ENCODE data around the gene RASAL2. TPM values are rescaled to one million over a fixed set of nuclear protein-coding genes. Genes with fewer than 3 reads are reported as not detected.
"Not testable (repeated sequence)": the region's sequence is repeated elsewhere in the genome, so short reads cannot be mapped to it uniquely, and the experiment has no call there.

RASAL2 gene
- polyA plus RNA-seq, 6 donors from 2014 or later, result 0.11 to 2.1 (median 0.55) TPM

DNA sequence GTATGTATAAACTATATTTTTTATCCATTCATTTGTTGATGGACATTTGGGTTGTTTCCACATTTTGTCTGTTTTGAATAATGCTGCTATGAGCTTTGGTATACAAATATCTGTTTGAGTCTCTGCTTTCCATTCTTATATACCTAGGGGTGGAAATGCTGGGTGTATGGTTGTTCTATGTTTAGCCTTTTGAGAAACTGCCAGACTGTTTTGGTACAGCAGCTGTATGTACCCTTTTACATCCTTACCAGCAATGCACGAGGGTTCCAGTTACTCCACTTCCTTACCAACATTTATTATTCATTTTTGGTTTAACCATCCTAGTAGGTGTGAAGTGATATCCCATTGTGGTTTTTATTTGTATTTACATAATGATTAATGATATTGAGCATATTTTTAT, 13.9 kb downstream of the RASAL2 start:
- Mint-ChIP-seq H3K27ac (no peak overlapping the region), H3K36me3 (no peaks in the 10 kb centered on the region), H3K27me3 (no peaks in the 10 kb centered on the region), H3K4me1 (no peaks in the 10 kb centered on the region), H3K4me3 (no peak overlapping the region), H3K9me3 (no peaks in the 10 kb centered on the region)
- ATAC-seq (ENCODE audit: low read depth in 2 of 2) (no peak), DNase-seq (no peak)

DNA sequence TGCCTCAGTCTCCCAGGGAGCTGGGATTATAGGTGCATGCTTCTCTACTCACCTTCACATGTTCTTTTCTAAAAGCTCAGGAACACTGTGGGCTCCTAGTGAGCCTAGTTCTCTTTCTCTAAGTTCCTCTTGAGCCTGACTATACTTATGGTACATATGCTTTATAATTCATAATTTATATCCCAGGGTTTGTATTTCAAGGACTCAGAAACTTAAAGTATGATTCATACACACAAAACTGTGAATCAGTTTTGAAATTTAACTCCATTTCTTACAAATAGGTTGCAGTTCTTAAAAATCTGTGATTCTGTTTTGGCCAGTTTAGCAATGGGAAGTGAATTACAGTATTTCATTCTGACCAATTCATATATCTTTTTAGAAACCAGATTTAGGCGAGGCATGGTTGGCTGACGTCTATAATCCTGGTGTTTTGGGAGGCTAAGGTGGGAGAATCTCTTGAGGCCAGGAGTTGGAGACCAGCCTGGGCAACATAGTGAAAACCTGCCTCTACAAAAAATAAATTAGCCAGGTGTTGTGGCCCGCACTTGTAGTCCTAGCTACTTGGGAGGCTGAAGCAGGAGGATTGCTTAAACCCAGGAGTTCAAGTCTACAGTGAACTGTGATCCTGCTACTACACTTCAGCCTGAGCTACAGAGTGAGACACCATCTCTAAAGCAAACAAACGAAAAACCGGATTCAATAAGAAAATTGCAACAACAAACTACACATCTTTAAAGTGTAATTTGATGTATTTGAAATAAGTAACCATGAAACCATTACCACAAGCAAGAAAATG, 15.6 kb downstream of the RASAL2 start:
- H3K36me3 Mint-ChIP-seq, result no peaks in the 10 kb centered on the region
- H3K4me1 Mint-ChIP-seq, result no peaks in the 10 kb centered on the region
- DNase-seq, result no peak
- ATAC-seq (ENCODE audit: low read depth in 2 of 2), result no peak
- no peak overlapping the region for H3K27ac Mint-ChIP-seq
- no peak overlapping the region for H3K4me3 Mint-ChIP-seq
- H3K9me3 Mint-ChIP-seq, result no peaks in the 10 kb centered on the region
- H3K27me3 Mint-ChIP-seq, result no peaks in the 10 kb centered on the region

GRCh38 chr1:178115260-178115659, 21.4 kb downstream of the RASAL2 start:
- Mint-ChIP-seq H3K9me3 (no peaks in the 10 kb centered on the region), H3K27ac (no peak overlapping the region), H3K27me3 (peaks cover 8 to 18% (median 8%) of the 10 kb centered on the region in 3 donors), H3K4me3 (no peak overlapping the region), H3K36me3 (no peaks in the 10 kb centered on the region), H3K4me1 (no peaks in the 10 kb centered on the region)
- DNase-seq, result no peak
- ATAC-seq (ENCODE audit: low read depth in 2 of 2), result no peak

- no peaks in the 10 kb centered on the region for H3K9me3 Mint-ChIP-seq
- H3K4me1 Mint-ChIP-seq, result no peaks in the 10 kb centered on the region
- ATAC-seq (ENCODE audit: low read depth in 2 of 2) (no peak), DNase-seq (no peak)
- H3K27me3 Mint-ChIP-seq, result peaks cover 8 to 25% (median 14%) of the 10 kb centered on the region in 3 donors
- H3K36me3 Mint-ChIP-seq, result no peaks in the 10 kb centered on the region
- no peak overlapping the region for H3K27ac Mint-ChIP-seq
- no peak overlapping the region for H3K4me3 Mint-ChIP-seq
Measured at GRCh38 chr1:178118524-178118923, 24.6 kb downstream of the RASAL2 start.

GRCh38 chr1:178119628-178120027, 25.7 kb downstream of the RASAL2 start:
- no peaks in the 10 kb centered on the region for H3K9me3 Mint-ChIP-seq
- H3K27me3 Mint-ChIP-seq, result peaks cover 8 to 25% (median 14%) of the 10 kb centered on the region in 3 donors
- no peak overlapping the region for H3K27ac Mint-ChIP-seq
- H3K36me3 Mint-ChIP-seq, result no peaks in the 10 kb centered on the region
- H3K4me1 Mint-ChIP-seq, result no peaks in the 10 kb centered on the region
- ATAC-seq (ENCODE audit: low read depth in 2 of 2), result no peak
- H3K4me3 Mint-ChIP-seq, result no peak overlapping the region
- no peak for DNase-seq

DNA sequence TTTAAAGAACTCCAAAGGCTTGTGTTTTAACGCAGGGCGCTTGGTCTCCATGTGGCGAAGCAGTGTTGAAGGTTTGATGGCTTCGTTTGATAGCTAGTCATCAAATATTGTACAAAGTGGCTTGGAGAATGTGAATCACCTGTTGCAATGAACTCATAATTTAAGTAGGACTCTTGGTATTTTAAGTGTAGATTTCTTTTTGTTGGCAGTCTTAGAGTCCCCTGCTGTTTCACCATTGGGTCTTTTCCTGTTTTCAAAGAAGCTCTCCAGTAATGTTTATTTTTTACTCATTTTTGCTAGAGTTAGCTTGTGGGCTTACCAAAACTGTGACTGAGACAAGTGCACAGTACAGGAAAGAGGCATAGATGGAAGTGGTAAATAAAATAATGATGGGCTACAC, 26.2 kb downstream of the RASAL2 start:
- DNase-seq, result no peak
- ATAC-seq (ENCODE audit: low read depth in 2 of 2), result no peak
- Mint-ChIP-seq H3K9me3 (no peaks in the 10 kb centered on the region), H3K27ac (no peak overlapping the region), H3K27me3 (peaks cover 8 to 23% (median 13%) of the 10 kb centered on the region in 3 donors), H3K4me3 (no peak overlapping the region), H3K36me3 (no peaks in the 10 kb centered on the region), H3K4me1 (no peaks in the 10 kb centered on the region)

- DNase-seq; ATAC-seq (ENCODE audit: low read depth in 2 of 2); H3K4me3 Mint-ChIP-seq; H3K27ac Mint-ChIP-seq; H3K4me1 Mint-ChIP-seq; H3K9me3 Mint-ChIP-seq; H3K36me3 Mint-ChIP-seq: not testable (repeated sequence)
- peaks cover 8 to 18% (median 8%) of the 10 kb centered on the region in 3 donors for H3K27me3 Mint-ChIP-seq
Measured at GRCh38 chr1:178120520-178121052, 26.7 kb downstream of the RASAL2 start.

GRCh38 chr1:178121883-178122282, 28.0 kb downstream of the RASAL2 start:
- Mint-ChIP-seq H3K4me1 (no peaks in the 10 kb centered on the region), H3K27me3 (peaks cover 6 to 16% (median 8%) of the 10 kb centered on the region in 3 donors), H3K36me3 (no peaks in the 10 kb centered on the region), H3K4me3 (no peak overlapping the region), H3K9me3 (no peaks in the 10 kb centered on the region), H3K27ac (no peak overlapping the region)
- DNase-seq (no peak), ATAC-seq (ENCODE audit: low read depth in 2 of 2) (no peak)

DNA sequence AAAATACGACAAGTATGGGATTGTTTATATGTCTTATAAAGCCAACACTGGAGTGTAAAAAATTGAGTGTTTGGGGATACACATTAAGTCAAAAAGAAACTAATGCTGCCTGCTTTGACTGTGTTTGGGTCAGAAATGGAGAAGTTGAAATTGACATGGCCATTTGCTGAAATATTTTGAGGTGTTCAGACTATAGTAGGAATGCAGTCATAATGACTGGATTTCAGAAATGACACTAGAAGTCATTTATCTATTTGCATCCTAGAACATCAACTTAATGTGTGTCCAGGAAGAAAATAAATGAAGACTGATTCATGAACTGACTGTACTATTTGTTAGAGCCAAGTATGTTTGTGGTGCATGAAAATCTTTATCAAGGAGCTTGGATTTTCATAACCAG, 28.4 kb downstream of the RASAL2 start:
- peaks cover 6 to 16% (median 8%) of the 10 kb centered on the region in 3 donors for H3K27me3 Mint-ChIP-seq
- H3K4me1 Mint-ChIP-seq, result no peaks in the 10 kb centered on the region
- no peak overlapping the region for H3K27ac Mint-ChIP-seq
- no peak overlapping the region for H3K4me3 Mint-ChIP-seq
- no peak for DNase-seq
- no peak for ATAC-seq (ENCODE audit: low read depth in 2 of 2)
- no peaks in the 10 kb centered on the region for H3K36me3 Mint-ChIP-seq
- H3K9me3 Mint-ChIP-seq, result no peaks in the 10 kb centered on the region

DNA sequence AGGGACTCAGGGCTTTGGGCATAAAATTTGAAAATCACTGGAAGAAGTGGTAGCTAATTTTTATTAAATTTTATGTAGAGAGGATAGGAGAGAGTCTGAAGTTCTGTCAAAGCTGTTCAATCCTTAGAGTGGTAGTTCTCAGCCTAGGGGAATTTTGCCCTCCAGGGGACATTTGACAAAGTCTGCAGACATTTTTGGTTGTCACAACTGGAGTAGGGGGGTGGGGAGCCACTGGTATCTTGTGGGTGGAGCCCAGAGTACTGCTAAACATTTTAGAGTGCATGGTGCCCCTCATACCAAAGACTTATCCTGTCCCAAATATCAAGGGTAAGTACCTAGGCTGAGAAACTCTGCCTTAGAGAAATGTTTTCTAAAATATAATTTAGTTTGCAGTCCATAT, 30.2 kb downstream of the RASAL2 start:
- no peaks in the 10 kb centered on the region for H3K36me3 Mint-ChIP-seq
- no peak overlapping the region for H3K4me3 Mint-ChIP-seq
- no peak for ATAC-seq (ENCODE audit: low read depth in 2 of 2)
- H3K27me3 Mint-ChIP-seq, result peaks cover 6 to 14% (median 8%) of the 10 kb centered on the region in 3 donors
- no peak for DNase-seq
- H3K4me1 Mint-ChIP-seq, result no peaks in the 10 kb centered on the region
- H3K27ac Mint-ChIP-seq, result no peak overlapping the region
- H3K9me3 Mint-ChIP-seq, result no peaks in the 10 kb centered on the region

GRCh38 chr1:178126261-178126660, 32.4 kb downstream of the RASAL2 start:
- Mint-ChIP-seq H3K9me3 (no peaks in the 10 kb centered on the region), H3K27ac (no peak overlapping the region), H3K4me1 (no peaks in the 10 kb centered on the region), H3K36me3 (no peaks in the 10 kb centered on the region), H3K27me3 (peaks cover 0 to 6% (median 4%) of the 10 kb centered on the region in 3 donors), H3K4me3 (no peak overlapping the region)
- ATAC-seq (ENCODE audit: low read depth in 2 of 2) (no peak), DNase-seq (no peak)

DNA sequence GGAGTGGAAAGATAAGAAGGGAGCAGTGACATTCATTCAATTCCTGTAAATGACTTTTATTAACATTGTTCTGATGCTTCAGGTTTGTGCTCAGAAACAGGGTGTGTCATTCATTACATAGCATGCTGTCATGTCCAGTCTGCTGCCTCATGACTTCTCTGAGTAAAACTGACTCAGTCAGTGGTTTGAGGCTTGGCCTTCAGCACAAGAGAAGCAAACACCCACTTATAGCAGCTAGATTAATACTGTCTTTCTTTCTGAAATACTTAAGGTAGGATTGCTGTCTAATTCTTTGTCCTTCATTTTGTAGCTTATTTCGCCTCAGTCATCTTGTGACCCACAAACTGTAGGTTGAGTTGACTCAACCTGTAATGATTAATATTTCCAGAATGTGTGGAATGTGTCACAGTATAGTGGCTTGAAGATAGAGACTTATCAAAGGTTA, 32.9 kb downstream of the RASAL2 start:
- Mint-ChIP-seq H3K9me3 (no peaks in the 10 kb centered on the region), H3K4me1 (no peaks in the 10 kb centered on the region), H3K27me3 (peaks cover 2 to 4% (median 4%) of the 10 kb centered on the region in 3 donors), H3K4me3 (no peak overlapping the region), H3K27ac (no peak overlapping the region), H3K36me3 (no peaks in the 10 kb centered on the region)
- ATAC-seq (ENCODE audit: low read depth in 2 of 2), result no peak
- DNase-seq, result no peak

DNA sequence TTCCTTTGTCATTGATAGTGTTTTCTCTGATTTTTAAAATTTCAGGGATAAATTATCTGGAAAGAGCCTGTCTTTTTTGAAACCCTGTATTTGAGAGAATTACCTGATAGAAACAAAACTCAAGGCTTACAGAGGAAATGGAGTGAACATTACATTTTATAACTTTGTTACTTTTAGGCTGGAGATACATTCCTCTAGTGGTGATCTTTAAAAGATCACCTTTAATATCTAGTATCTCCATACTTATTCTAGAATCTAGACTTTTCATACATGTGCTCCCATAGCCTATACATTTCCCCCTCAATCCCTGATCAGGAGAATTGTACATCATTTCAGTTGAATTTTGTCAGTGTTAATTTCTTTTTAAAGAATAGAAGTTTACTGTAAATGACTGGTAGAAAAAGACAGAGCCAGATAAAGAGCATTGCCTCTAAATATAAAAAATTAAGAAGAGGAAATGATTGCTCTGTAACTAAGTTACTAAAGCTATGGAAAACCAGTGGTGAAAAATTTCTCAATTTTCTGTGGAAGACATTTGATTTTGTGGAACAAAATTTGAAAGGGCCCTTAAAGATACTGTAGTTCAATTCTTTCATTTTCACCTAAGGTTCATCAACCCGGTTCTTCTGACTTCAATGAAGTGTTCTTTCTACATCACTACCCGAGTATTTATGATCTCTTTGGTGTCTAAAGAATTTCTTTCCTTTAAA, 33.7 kb downstream of the RASAL2 start:
- H3K27me3 Mint-ChIP-seq, result peaks cover 0 to 8% (median 4%) of the 10 kb centered on the region in 3 donors
- H3K4me1 Mint-ChIP-seq, result no peaks in the 10 kb centered on the region
- DNase-seq (no peak), ATAC-seq (ENCODE audit: low read depth in 2 of 2) (no peak)
- H3K36me3 Mint-ChIP-seq, result no peaks in the 10 kb centered on the region
- H3K4me3 Mint-ChIP-seq, result no peak overlapping the region
- H3K9me3 Mint-ChIP-seq, result no peaks in the 10 kb centered on the region
- no peak overlapping the region for H3K27ac Mint-ChIP-seq
